GM19023 (cell line): ENCODE measurements around the gene NTN1.

Experiments
- ATAC-seq: cut with Tn5 transposase; IDR thresholded peaks from one replicate; pipeline ENCODE4 v1.9.1; 2021; ENCODE audit warnings: mild to moderate bottlenecking, moderate library complexity; ENCODE audit not compliant: unreplicated experiment

NTN1 gene

GRCh38 chr17:9004961-9005285 is 16.4 kb upstream of the NTN1 start:
- no peak for ATAC-seq

GRCh38 chr17:9006175-9006767 is 15.0 kb upstream of the NTN1 start:
- no peak for ATAC-seq

GRCh38 chr17:9007052-9007714 is 14.1 kb upstream of the NTN1 start:
- no peak for ATAC-seq

- ATAC-seq = no peak
Measured at GRCh38 chr17:9009096-9009495, 12.2 kb upstream of the NTN1 start.

GRCh38 chr17:9009737-9010136 is 11.6 kb upstream of the NTN1 start:
- ATAC-seq = no peak

- no peak for ATAC-seq
Measured at GRCh38 chr17:9011001-9011400, 10.3 kb upstream of the NTN1 start.

- no peak for ATAC-seq
Measured at GRCh38 chr17:9016941-9017552, 4.3 kb upstream of the NTN1 start.

GRCh38 chr17:9018726-9019125 is 2.6 kb upstream of the NTN1 start:
- ATAC-seq = no peak

GRCh38 chr17:9020096-9020823 is 1.1 kb upstream of the NTN1 start:
- ATAC-seq = no peak

- ATAC-seq = peak; percentile 16
Measured at GRCh38 chr17:9020824-9021157, 519 bp upstream of the NTN1 start.

GRCh38 chr17:9021992-9022572 is 772 bp downstream of the NTN1 start:
- ATAC-seq = no peak

GRCh38 chr17:9022573-9023391 is 1.5 kb downstream of the NTN1 start:
- ATAC-seq = no peak

- no peak for ATAC-seq
Measured at GRCh38 chr17:9023392-9024218, 2.3 kb downstream of the NTN1 start.

- no peak for ATAC-seq
Measured at GRCh38 chr17:9024497-9024896, 3.2 kb downstream of the NTN1 start.

- ATAC-seq = no peak
Measured at GRCh38 chr17:9026741-9027140, 5.4 kb downstream of the NTN1 start.

- ATAC-seq = no peak
Measured at GRCh38 chr17:9028202-9028987, 7.1 kb downstream of the NTN1 start.

GRCh38 chr17:9028988-9029570 is 7.8 kb downstream of the NTN1 start:
- no peak for ATAC-seq

- no peak for ATAC-seq
Measured at GRCh38 chr17:9032151-9032550, 10.8 kb downstream of the NTN1 start.

GRCh38 chr17:9032583-9032982 is 11.3 kb downstream of the NTN1 start:
- ATAC-seq = no peak
